A549 treated with CpdA at 1 μM for 4 hours (cell line): Measurements from ENCODE around the gene ZCCHC10. TPM values are rescaled to one million over a fixed set of nuclear protein-coding genes. Genes with fewer than 3 reads are reported as not detected.

Experiments
- total RNA-seq: library from RNA; stranded (reverse); fragments of 200-300 nt; extraction: Qiagen RNA extraction; gene quantifications from 5 replicates; pipeline ENCODE4 v1.2.3, GENCODE V29; 2022; ENCODE audit warnings: low read depth

Gene ZCCHC10
- 27.7 to 37.6 TPM (median 30.1 TPM) in 5 replicates for total RNA-seq

GRCh38 chr5:133025804-133026663 lies at the start of gene ZCCHC10:
Gene ZCCHC10 (minus strand): TSS chr5:133026549. CDS start chr5:133026537, 12 bp downstream.

GRCh38 chr5:133051542-133052316 lies 25.4 kb upstream of the ZCCHC10 start, which contains the start of gene HSPA4:
Gene HSPA4 (plus strand): TSS chr5:133052013. CDS start chr5:133052251, 238 bp downstream.

DNA sequence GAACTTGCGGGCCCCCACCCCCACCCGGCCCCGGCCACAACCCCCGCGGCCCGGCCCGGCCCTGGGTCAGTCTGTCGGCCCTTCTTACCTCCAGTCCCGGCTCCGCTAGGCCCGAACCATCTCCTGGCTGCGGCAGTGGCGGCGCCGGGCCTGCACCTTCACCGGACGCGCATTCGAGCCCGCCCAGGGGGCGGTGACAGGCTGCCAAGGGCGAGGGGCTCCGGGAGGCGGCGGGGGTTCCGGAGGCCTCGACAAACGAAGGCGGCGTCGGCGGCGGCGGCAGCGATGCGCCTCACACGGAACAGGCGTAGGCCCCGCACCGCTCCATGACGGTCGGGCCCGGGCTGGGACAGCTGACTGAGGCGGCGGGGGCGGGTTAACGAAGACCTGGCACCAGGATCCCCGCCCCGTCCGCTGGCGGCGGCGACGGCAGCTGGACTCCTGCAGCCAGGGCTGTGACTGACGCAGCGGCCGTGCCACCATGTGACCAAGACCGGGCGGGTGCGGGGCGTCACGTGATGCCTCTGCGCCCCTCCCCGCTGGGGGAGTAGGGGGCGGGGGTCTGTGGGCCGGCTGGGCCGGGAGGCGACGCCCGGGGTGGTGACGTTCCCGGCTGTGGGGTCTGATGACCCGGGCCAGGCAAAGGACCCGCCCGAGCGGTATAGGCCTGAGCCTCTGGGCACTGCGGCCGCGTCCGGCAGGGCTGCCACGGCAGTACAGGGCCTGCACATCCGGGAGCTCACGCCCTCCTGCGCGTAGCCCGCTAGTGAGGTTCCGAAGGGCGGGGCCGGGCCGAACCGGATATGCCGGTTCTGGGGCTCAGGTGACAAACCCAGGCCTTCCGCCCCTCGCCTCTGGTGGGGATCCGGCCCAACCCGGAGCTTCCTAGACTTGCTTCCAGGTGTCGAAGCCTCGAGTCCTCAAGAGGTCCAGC lies 62.9 kb downstream of the ZCCHC10 start, which contains the start of gene AFF4:
AFF4 (minus strand) TSS at position 464 of the 934 bp plus-strand sequence. CDS start 26,445 bp downstream, outside the sequence.

Other genes starting within 250 kb of the ZCCHC10 start
- 17.3 to 21.5 TPM (median 18.5 TPM) in 5 replicates for gene SEPTIN8, start 249.3 kb downstream of the ZCCHC10 start, total RNA-seq
- gene SOWAHA, start 213.2 kb downstream of the ZCCHC10 start, total RNA-seq: 0.08 to 0.17 TPM (median 0.15 TPM) in 4 of 5 replicates, not detected in the other
- gene SHROOM1, start 195.9 kb downstream of the ZCCHC10 start, total RNA-seq: 7.8 to 11.0 TPM (median 9.6 TPM) in 5 replicates
- gene GDF9, start 160.1 kb downstream of the ZCCHC10 start, total RNA-seq: 0.17 to 0.56 TPM (median 0.24 TPM) in 5 replicates
- 386 to 557 TPM (median 512 TPM) in 5 replicates for gene UQCRQ, start 159.9 kb downstream of the ZCCHC10 start, total RNA-seq
- 0.87 to 1.7 TPM (median 1.5 TPM) in 5 replicates for gene LEAP2, start 152.9 kb downstream of the ZCCHC10 start, total RNA-seq
- 17.2 to 23.8 TPM (median 20.5 TPM) in 5 replicates for gene AFF4, start 62.9 kb downstream of the ZCCHC10 start, total RNA-seq
- gene HSPA4, start 25.5 kb upstream of the ZCCHC10 start, total RNA-seq: 158 to 199 TPM (median 188 TPM) in 5 replicates